ENCODE results near the gene STRN4. TPM values are rescaled to one million over a fixed set of nuclear protein-coding genes. Genes with fewer than 3 reads are reported as not detected.

Gene STRN4
- total RNA-seq, 1 donor from 2014 or later = 111 TPM

DNA sequence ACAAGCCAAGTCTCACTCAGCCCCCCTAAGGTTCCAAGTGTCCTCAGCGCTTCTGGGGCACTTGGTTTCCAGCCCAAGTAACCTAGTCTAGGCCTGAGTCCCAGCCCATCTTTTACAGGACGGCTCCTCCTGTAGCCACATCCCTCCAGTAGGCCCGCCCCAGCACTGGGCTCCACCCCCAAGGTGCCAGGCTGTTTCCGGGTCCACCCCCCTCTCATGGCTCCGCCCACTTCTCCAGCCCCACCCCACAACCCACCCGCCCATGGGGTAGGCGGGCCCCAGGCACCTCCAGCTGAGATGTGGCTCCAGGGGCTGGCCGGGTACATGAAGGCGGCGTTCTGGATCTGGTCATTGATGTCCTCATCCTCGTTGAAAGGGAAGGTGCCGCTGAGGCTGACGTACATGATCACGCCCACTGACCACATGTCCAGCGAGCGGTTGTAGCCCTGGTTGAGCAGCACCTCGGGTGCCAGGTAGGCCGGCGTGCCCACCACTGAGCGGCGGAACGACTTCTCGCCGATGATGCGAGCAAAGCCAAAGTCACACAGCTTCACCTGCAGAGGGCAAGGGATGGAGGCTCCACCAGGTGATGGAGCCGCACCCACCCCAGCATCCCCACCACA, 68.0 kb downstream of the STRN4 start:
- Histone ChIP-seq H3K27me3 (ENCODE audit: control insufficient read depth, insufficient read depth, low read length) (no peaks in the 10 kb centered on the region), H3K4me3 (ENCODE audit: low read depth, low read length) (no peak overlapping the region), H3K36me3 (ENCODE audit: control insufficient read depth, insufficient read depth, low read length) (peaks cover 4% of the 10 kb centered on the region)
- DNase-seq (ENCODE audit: low read depth) = no peak
- TF ChIP-seq, protein P1, sequence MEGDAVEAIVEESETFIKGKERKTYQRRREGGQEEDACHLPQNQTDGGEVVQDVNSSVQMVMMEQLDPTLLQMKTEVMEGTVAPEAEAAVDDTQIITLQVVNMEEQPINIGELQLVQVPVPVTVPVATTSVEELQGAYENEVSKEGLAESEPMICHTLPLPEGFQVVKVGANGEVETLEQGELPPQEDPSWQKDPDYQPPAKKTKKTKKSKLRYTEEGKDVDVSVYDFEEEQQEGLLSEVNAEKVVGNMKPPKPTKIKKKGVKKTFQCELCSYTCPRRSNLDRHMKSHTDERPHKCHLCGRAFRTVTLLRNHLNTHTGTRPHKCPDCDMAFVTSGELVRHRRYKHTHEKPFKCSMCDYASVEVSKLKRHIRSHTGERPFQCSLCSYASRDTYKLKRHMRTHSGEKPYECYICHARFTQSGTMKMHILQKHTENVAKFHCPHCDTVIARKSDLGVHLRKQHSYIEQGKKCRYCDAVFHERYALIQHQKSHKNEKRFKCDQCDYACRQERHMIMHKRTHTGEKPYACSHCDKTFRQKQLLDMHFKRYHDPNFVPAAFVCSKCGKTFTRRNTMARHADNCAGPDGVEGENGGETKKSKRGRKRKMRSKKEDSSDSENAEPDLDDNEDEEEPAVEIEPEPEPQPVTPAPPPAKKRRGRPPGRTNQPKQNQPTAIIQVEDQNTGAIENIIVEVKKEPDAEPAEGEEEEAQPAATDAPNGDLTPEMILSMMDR (IDR thresholded peaks at IDR 0.05; ENCODE audit: insufficient read depth, low read length, poor library complexity, severe bottlenecking) = no peak

DNA sequence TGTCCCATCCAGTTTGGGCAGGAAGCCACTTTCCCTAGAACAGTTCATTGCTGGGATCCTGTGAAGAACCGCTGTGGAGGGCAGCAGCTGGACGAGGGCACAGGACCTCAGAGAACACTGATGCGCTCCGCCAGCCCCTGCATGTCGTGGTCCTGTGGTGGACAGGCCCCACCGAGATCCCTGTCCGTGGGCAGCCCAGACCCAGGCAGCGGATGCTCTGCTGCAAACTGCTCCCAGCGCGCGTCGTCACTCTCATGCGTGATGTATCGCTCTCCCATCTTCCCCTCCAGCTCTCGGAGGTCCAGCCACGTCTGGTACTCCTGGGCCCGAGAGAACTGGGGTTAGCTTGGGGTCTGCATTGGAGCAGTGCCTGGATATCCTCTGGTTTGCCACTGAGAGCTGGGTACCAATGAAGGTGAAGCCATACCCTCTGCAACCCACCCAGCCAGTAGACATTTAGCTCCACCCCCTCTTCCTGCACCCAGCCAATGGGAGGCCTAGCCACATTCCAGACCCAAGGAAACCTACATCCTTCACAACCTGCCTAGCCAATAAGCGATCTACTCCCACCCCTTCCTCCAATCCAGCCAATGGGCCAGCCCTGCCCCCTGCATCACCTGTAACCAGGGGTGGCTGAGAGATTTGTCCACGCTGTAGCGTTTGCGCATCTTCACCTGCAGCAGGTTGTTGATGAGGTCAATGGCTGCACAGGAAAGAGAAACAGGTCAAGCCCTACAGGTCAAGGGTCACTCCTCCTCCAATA, 71.7 kb downstream of the STRN4 start:
- peaks cover 6% of the 10 kb centered on the region for H3K36me3 ChIP-seq (ENCODE audit: control insufficient read depth, insufficient read depth, low read length)
- H3K4me3 ChIP-seq (ENCODE audit: low read depth, low read length) = no peak overlapping the region
- TF ChIP-seq, protein P1 (IDR thresholded peaks at IDR 0.05; ENCODE audit: insufficient read depth, low read length, poor library complexity, severe bottlenecking) = no peak
- no peak for DNase-seq (ENCODE audit: low read depth)
- H3K27me3 ChIP-seq (ENCODE audit: control insufficient read depth, insufficient read depth, low read length) = no peaks in the 10 kb centered on the region

DNA sequence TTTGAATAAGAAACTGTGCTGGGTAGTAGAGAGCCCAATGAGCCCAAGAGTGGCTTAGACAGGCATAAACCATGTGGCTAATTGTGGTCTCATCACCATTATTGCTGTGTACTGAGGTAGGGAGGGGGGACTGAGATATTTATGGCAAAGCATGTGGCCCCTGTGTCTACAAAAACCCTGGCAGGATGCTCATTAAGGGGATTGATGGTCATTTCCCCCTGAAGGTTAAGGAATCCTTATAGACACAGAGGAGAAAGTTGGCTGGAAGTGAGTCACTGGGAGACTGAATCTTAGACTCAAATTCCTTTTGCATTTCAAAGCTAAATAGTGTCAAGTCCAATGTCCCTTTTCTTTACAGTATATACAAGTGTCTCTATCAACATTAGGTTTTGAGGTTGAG, 75.4 kb downstream of the STRN4 start:
- no peak overlapping the region for H3K4me3 ChIP-seq (ENCODE audit: low read depth, low read length)
- peaks cover 2% of the 10 kb centered on the region for H3K36me3 ChIP-seq (ENCODE audit: control insufficient read depth, insufficient read depth, low read length)
- TF ChIP-seq, protein P1 (IDR thresholded peaks at IDR 0.05; ENCODE audit: insufficient read depth, low read length, poor library complexity, severe bottlenecking) = no peak
- DNase-seq (ENCODE audit: low read depth) = no peak
- no peaks in the 10 kb centered on the region for H3K27me3 ChIP-seq (ENCODE audit: control insufficient read depth, insufficient read depth, low read length)

Other genes starting within 250 kb of the STRN4 start
- gene CALM3, start 145.1 kb downstream of the STRN4 start, total RNA-seq = 103 and 127 TPM in 2 replicates
- 0.48 TPM in 1 of 2 replicates, not detected in the other for gene PTGIR, start 121.4 kb downstream of the STRN4 start, total RNA-seq
- not detected in 2 replicates for gene GNG8, start 110.2 kb downstream of the STRN4 start, total RNA-seq
- 0.14 and 0.33 TPM in 2 replicates for gene DACT3, start 85.3 kb downstream of the STRN4 start, total RNA-seq
- 52.4 and 63.6 TPM in 2 replicates for gene PRKD2, start 29.3 kb downstream of the STRN4 start, total RNA-seq
- 25.7 and 41.7 TPM in 2 replicates for gene FKRP, start 393 bp downstream of the STRN4 start, total RNA-seq
- gene SLC1A5, start 42.1 kb upstream of the STRN4 start, total RNA-seq = 192 and 213 TPM in 2 replicates
- gene AP2S1, start 104.4 kb upstream of the STRN4 start, total RNA-seq = 157 and 198 TPM in 2 replicates
- 30.9 and 31.6 TPM in 2 replicates for gene ARHGAP35, start 114.5 kb upstream of the STRN4 start, total RNA-seq